HepG2 (cell line): ENCODE results near the gene OAF. TPM values are rescaled to one million over a fixed set of nuclear protein-coding genes. Genes with fewer than 3 reads are reported as not detected.
A peak's percentile ranks its signal among the peaks of the same experiment; 100 is the strongest.

Source experiments
- ATAC-seq: fragments of 200-7000 bp; cut with Tn5 transposase; 3 replicates; pipeline ENCODE4 v1.9.1; 2020; ENCODE audit warnings: mild to moderate bottlenecking, moderate library complexity
- BruUV-seq: library from RNA; stranded (reverse); fragments of 400-500 nt; replicated peaks from 2 replicates; lab custom pipeline; 2021; lab: Mats Ljungman, UMichigan
- CTCF ChIA-PET: fragments of 300-600 bp; formaldehyde crosslinking; extraction: SDS; loops from one replicate; lab custom pipeline; 2021; ENCODE audit warnings: low total read pairs, inconsistent platforms, low intra/inter-chr PET ratio; lab: Yijun Ruan, JAX
- POLR2A ChIA-PET: fragments of 350-600 bp; sonication (Branson Sonifier 250); formaldehyde crosslinking; loops from one replicate; lab custom pipeline; 2020; ENCODE audit warnings: antibody characterized with exemption, inconsistent platforms; lab: Yijun Ruan, JAX
- DNase-seq: peaks from one replicate; pipeline ENCODE4 v3.0.0-alpha.2; 2015; ENCODE audit warnings: low spot score
- FAIRE-seq: peaks from 3 replicates; lab custom pipeline; 2011; peaks lifted over from hg19 to GRCh38; lab: Jason Lieb, UNC
- H2AFZ ChIP-seq: one replicate; pipeline ENCODE4 v1.6.1; 2011; ENCODE audit warnings: low read length, inconsistent platforms
- H3K27ac ChIP-seq: fragments of 300-600 bp; 3 replicates; pipeline ENCODE4 v1.8.0; 2011; ENCODE audit warnings: mixed run types, mild to moderate bottlenecking, mixed read lengths, low read length, inconsistent platforms; ENCODE audit not compliant: insufficient read depth; ENCODE audit errors: extremely low read length
- H3K27me3 ChIP-seq, 2 experiments: fragments of 200-600 bp in 1 of 2; 2 replicates in 1 of 2; 3 replicates in 1 of 2; pipeline versions ENCODE4 v1.6.0 to v1.8.0; 2011; ENCODE audit warnings: low read length in 2 of 2, mild to moderate bottlenecking in 2 of 2, moderate library complexity in 2 of 2, inconsistent platforms in 1 of 2; ENCODE audit not compliant: insufficient read depth in 2 of 2, control insufficient read depth in 1 of 2
- H3K36me3 ChIP-seq, 2 experiments: fragments of 200-600 bp in 1 of 2; replicated peaks in 1 of 2; 2 replicates in 1 of 2; 3 replicates in 1 of 2; pipeline versions ENCODE4 v1.5.1 to v1.8.0; 2011; ENCODE audit warnings: low read length in 2 of 2, inconsistent platforms in 1 of 2; ENCODE audit not compliant: insufficient read depth in 2 of 2, control insufficient read depth in 1 of 2
- H3K4me1 ChIP-seq: 2 replicates; pipeline ENCODE4 v1.5.1; 2012; ENCODE audit warnings: low read length, inconsistent platforms; ENCODE audit not compliant: insufficient read depth
- H3K4me2 ChIP-seq: 2 replicates; pipeline ENCODE4 v1.6.0; 2011; ENCODE audit warnings: low read depth, low read length, inconsistent platforms
- H3K4me3 ChIP-seq, 3 experiments: fragments of 200-600 bp in 1 of 3; sonication (generic), shearing (Covaris generic) in 1 of 3; replicated peaks in 1 of 3; 2 replicates each; pipeline ENCODE4 v1.5.1; 2011 to 2016; ENCODE audit warnings: low read length in 3 of 3, inconsistent platforms in 2 of 3, low read depth in 2 of 3, mild to moderate bottlenecking in 2 of 3, control low read depth in 1 of 3, mixed read lengths in 1 of 3; ENCODE audit not compliant: insufficient read depth in 1 of 3
- H3K79me2 ChIP-seq: one replicate; pipeline ENCODE4 v1.6.1; 2011; ENCODE audit warnings: low read length, inconsistent platforms; ENCODE audit not compliant: insufficient read depth
- H3K9ac ChIP-seq: 2 replicates; pipeline ENCODE4 v1.6.0; 2011; ENCODE audit warnings: mild to moderate bottlenecking, low read depth, low read length, inconsistent platforms; ENCODE audit not compliant: insufficient read depth
- H3K9me3 ChIP-seq: 2 replicates; pipeline ENCODE4 v1.5.1; 2012; ENCODE audit warnings: mild to moderate bottlenecking, low read length
- H4K20me1 ChIP-seq: 2 replicates; pipeline ENCODE4 v1.6.0; 2011; ENCODE audit warnings: inconsistent platforms, mild to moderate bottlenecking, low read length, moderate library complexity; ENCODE audit not compliant: insufficient read depth
- CAMTA2 ChIP-seq: sonication (generic); formaldehyde crosslinking; IDR thresholded peaks from 2 replicates; pipeline ENCODE4 v1.4.0; 2020; ENCODE audit warnings: mild to moderate bottlenecking, missing genetic modification reagents, borderline replicate concordance
- FOXJ3 ChIP-seq: sonication (generic); formaldehyde crosslinking; IDR thresholded peaks from 2 replicates; pipeline ENCODE4 v1.4.0; 2020; ENCODE audit warnings: missing genetic modification reagents, mild to moderate bottlenecking, borderline replicate concordance
- FOXM1 ChIP-seq: sonication (generic); formaldehyde crosslinking; IDR thresholded peaks from 2 replicates; pipeline ENCODE4 v1.5.0; 2020; ENCODE audit warnings: missing genetic modification reagents
- MAF1 ChIP-seq: sonication (generic); formaldehyde crosslinking; IDR thresholded peaks from 2 replicates; pipeline ENCODE4 v1.5.0; 2020; ENCODE audit warnings: missing genetic modification reagents, borderline replicate concordance
- MIER3 ChIP-seq: IDR thresholded peaks from 2 replicates; pipeline ENCODE4 v1.6.1; 2016; ENCODE audit warnings: missing compliant biosample characterization, borderline replicate concordance
- STAG1 ChIP-seq: sonication (generic); formaldehyde crosslinking; IDR thresholded peaks from 2 replicates; pipeline ENCODE4 v1.4.0; 2020; ENCODE audit warnings: missing genetic modification reagents
- TGIF2 ChIP-seq: IDR thresholded peaks from 2 replicates; pipeline ENCODE4 v1.6.1; 2016; ENCODE audit warnings: control low read depth, missing compliant biosample characterization
- ZFY ChIP-seq: sonication (generic); formaldehyde crosslinking; IDR thresholded peaks from 2 replicates; pipeline ENCODE4 v1.4.0; 2020; ENCODE audit warnings: missing genetic modification reagents
- ZNF343 ChIP-seq: sonication (generic); formaldehyde crosslinking; IDR thresholded peaks from 2 replicates; pipeline ENCODE4 v1.4.0; 2020; ENCODE audit warnings: mild to moderate bottlenecking, missing genetic modification reagents
- ZNF646 ChIP-seq: sonication (generic); formaldehyde crosslinking; IDR thresholded peaks from 2 replicates; pipeline ENCODE4 v1.9.0; 2021; ENCODE audit warnings: mild to moderate bottlenecking, missing genetic modification reagents
- ZNF678 ChIP-seq: sonication (generic); formaldehyde crosslinking; IDR thresholded peaks from 2 replicates; pipeline ENCODE4 v1.4.0; 2020; ENCODE audit warnings: mild to moderate bottlenecking, missing genetic modification reagents
- WGBS: methylation state at CpG from one replicate; pipeline ENCODE4 v1.1.6; 2017; ENCODE audit warnings: low lambda C conversion rate; 5-methylcytosine and 5-hydroxymethylcytosine counted together
- in situ Hi-C: cut with HindIII; loops from 2 replicates; pipeline ENCODE4 v1.10.0; 2017; ENCODE audit warnings: low pct_unique_long_range_greater_than_20kb; ENCODE audit not compliant: extremely low pct_ligation_motif_present
- intact Hi-C: fragments of 100-400 bp; cut with micrococcal nuclease; formaldehyde crosslinking; loops from one replicate; pipeline ENCODE4 v1.10.0; 2022; ENCODE audit not compliant: unreplicated experiment
- polyA plus RNA-seq, 8 experiments: library from polyadenylated mRNA; depleted of rRNA in 3 of 8; stranded (reverse) in 7 of 8; unstranded in 1 of 8; fragments of >200 nt; fragmentation: Illumina TruSeq in 4 of 8; extraction: Trizol in 4 of 8; gene quantifications; 2 replicates each; pipeline versions ENCODE4 v1.2.1 to v1.2.3, GENCODE V29; 2011 to 2016; ENCODE audit warnings: low read depth in 4 of 8, missing spikeins in 1 of 8, mixed read lengths in 1 of 8; ENCODE audit not compliant: insufficient read depth in 1 of 8
- total RNA-seq, 5 experiments: library from RNA; depleted of rRNA; stranded (reverse); fragments of >200 nt; fragmentation: Illumina TruSeq; extraction: Trizol; gene quantifications; 2 replicates each; pipeline ENCODE4 v1.2.3, GENCODE V29; 2016; ENCODE audit warnings: low read depth in 1 of 5
- TF ChIP-seq, protein P1 (sequence below): sonication (generic); formaldehyde crosslinking; IDR thresholded peaks from 2 replicates; pipeline ENCODE4 v1.5.0; 2020; ENCODE audit warnings: missing genetic modification reagents

Gene OAF
- total and polyA plus RNA-seq, 2 of the 13 experiments (the other 11 are each of a cell fraction or from before 2014, with no cell fraction given) = 63.7 to 94.6 TPM

GRCh38 chr11:120212926-120213325 is 2.1 kb downstream of the OAF start (continued):
- TF ChIP-seq ZFY (0 out of 2 replicates have a peak, but pooled peaks have one; percentile 11), ZNF646 (no peak), STAG1 (0 out of 2 replicates have a peak, but pooled peaks have one; percentile 12), MIER3 (CRISPR knock-in tag) (no peak), TGIF2 (CRISPR knock-in tag) (0 out of 2 replicates have a peak, but pooled peaks have one; percentile 35)

DNA sequence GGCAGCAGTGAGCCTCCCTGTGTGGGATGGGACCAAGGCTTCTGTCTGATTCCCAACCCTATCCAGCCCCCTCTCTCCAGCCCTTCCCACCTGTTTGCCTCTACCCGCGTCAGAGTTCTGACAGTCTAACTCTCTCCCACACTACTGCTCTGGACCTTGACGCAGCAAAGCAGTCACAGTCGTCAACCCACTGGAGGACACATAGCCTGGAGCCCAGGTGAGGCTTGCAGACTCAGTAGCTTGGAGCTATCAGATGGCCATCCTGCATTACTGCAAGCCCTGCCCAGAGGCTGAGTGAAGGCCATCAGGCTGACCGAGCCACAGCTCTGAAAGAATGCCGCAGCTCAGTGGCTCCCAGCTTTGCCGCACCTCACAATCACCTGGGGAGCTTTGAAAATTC is 3.7 kb downstream of the OAF start:
- Histone ChIP-seq H3K27me3 (no peaks in the 10 kb centered on the region), H4K20me1 (peaks cover 12% of the 10 kb centered on the region), H3K4me1 (peaks cover 81% of the 10 kb centered on the region), H3K4me2 (no peak overlapping the region), H3K36me3 (peaks cover 5 to 26% of the 10 kb centered on the region in 2 experiments; a peak in 4 of 5 replicates), H2AFZ (no peak overlapping the region), H3K9me3 (no peaks in the 10 kb centered on the region), H3K9ac (no peak overlapping the region), H3K4me3 (no peak overlapping the region), H3K79me2 (peaks cover 43% of the 10 kb centered on the region), H3K27ac (no peak overlapping the region)
- intact Hi-C loops (no loop called here), in situ Hi-C loops (no loop called here)
- DNase-seq (no peak), FAIRE-seq (no peak), ATAC-seq (no peak)
- POLR2A ChIA-PET = interaction anchor here (0.7 to 3.8 kb wide), 5 partner anchors 9 to 34 kb away, joined by 3 to 41 read pairs (median 4); no protein-coding TSS in a partner anchor
- CTCF ChIA-PET = no interaction called here
- TF ChIP-seq ZNF343 (CRISPR knock-in tag) = no peak
- TF ChIP-seq CAMTA2 (CRISPR knock-in tag) = no peak
- no peak for TF ChIP-seq MAF1 (CRISPR knock-in tag)
- TF ChIP-seq FOXM1 (CRISPR knock-in tag) = no peak
- TF ChIP-seq ZNF678 (CRISPR knock-in tag) = no peak
- TF ChIP-seq FOXJ3 = no peak
- TF ChIP-seq, protein P1, sequence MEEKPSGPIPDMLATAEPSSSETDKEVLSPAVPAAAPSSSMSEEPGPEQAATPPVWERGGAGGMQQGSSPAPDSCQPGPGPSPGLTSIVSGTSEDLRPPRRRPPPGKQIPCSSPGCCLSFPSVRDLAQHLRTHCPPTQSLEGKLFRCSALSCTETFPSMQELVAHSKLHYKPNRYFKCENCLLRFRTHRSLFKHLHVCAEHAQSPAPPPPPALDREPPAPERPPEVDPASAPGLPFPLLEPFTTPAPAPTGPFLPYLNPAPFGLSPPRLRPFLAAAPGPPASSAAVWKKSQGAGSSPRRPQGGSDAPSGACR (CRISPR knock-in tag) = no peak
- 94% methylated on average over 7 of the region's 7 CpGs for WGBS
- no TSS peak for BruUV-seq
